Measurements from ENCODE around the gene SERGEF.
A peak's percentile ranks its signal among the peaks of the same experiment; 100 is the strongest.
"Not testable (repeated sequence)": the region's sequence is repeated elsewhere in the genome, so short reads cannot be mapped to it uniquely, and the experiment has no call there.

SERGEF gene

DNA sequence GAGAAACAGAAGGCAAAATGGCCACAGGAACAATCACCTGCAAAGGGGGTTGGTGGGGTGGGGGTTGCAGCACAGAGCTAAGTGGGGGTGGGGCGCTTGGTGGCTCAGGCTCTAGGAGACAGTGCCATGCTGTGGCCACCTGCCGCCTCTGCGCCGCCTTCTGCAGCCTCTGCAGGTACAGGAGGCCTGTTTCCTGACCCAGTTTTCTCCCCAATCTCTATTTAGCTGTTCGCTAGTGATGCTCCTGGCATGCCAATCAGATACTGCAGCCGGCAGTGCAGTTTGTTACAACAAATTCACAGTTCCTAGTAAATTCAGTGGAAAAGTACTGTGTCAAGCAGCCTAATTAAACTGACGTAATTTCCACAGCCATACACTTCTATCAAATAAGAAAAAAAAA is 106.4 kb downstream of the SERGEF start:
- TF ChIP-seq, protein P1, sequence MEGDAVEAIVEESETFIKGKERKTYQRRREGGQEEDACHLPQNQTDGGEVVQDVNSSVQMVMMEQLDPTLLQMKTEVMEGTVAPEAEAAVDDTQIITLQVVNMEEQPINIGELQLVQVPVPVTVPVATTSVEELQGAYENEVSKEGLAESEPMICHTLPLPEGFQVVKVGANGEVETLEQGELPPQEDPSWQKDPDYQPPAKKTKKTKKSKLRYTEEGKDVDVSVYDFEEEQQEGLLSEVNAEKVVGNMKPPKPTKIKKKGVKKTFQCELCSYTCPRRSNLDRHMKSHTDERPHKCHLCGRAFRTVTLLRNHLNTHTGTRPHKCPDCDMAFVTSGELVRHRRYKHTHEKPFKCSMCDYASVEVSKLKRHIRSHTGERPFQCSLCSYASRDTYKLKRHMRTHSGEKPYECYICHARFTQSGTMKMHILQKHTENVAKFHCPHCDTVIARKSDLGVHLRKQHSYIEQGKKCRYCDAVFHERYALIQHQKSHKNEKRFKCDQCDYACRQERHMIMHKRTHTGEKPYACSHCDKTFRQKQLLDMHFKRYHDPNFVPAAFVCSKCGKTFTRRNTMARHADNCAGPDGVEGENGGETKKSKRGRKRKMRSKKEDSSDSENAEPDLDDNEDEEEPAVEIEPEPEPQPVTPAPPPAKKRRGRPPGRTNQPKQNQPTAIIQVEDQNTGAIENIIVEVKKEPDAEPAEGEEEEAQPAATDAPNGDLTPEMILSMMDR (conservative IDR thresholded peaks at IDR 0.05), result peak; percentile 77
- H3K27ac ChIP-seq, result no peak overlapping the region

DNA sequence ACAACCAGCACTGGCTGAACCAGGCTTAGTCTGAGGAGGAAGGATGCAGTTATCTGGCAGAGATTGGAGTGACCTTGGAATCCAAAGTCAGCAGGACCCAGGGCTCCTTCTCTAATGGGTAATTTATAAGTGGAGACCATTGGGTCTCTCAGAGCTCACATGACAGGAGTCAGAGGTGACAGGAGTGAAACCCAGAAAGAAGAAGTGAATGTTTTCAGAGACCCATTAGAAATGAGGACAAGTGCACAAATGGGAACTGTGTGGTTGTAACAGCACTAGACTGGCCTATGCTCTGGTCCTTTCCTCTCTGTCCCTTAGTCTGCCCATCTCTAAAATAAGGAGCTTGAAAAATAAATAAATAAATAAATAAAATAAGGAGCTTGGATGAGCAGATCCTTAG is 107.4 kb downstream of the SERGEF start:
- TF ChIP-seq, protein P1 (conservative IDR thresholded peaks at IDR 0.05), result no peak
- H3K27ac ChIP-seq, result no peak overlapping the region

DNA sequence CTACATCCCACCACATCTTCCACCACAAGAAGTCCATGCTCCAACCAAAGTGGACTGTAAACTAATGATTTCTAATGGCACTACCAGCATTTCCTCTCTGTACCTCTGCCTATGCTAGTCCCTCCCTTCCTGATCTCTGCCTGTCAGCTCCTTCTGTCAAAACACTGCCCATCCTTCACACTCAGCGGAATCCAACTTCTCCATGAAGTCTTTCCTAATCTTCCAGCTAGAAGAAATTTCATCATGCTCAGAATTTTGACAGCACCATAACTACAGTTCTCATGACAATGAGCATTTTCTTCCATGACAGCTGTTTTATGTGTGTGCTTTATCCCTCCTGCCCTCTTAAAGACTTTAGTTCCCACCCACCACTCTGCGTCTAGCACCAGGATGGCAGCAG is 111.4 kb downstream of the SERGEF start:
- TF ChIP-seq, protein P1 (conservative IDR thresholded peaks at IDR 0.05), result no peak
- no peak overlapping the region for H3K27ac ChIP-seq

DNA sequence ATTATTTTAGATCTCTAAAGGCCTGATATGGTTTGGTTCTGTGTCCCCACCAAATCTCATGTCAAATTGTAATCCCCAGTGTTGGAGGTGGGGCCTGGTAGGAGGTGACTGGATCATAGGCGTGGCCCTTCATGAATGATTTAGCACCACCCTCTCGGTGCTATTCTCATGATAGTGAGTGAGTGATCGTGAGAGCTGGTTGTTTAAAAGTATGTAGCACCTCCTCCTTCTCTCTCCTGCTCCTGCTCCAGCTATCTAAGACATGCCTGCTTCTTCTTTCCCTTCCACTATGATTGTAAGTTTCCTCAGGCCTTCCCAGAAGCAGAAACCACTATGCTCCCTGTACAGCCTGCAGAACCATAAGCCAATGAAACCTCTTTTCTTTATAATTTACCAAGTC is 114.1 kb downstream of the SERGEF start:
- no peak overlapping the region for H3K27ac ChIP-seq
- TF ChIP-seq, protein P1 (conservative IDR thresholded peaks at IDR 0.05), result no peak

DNA sequence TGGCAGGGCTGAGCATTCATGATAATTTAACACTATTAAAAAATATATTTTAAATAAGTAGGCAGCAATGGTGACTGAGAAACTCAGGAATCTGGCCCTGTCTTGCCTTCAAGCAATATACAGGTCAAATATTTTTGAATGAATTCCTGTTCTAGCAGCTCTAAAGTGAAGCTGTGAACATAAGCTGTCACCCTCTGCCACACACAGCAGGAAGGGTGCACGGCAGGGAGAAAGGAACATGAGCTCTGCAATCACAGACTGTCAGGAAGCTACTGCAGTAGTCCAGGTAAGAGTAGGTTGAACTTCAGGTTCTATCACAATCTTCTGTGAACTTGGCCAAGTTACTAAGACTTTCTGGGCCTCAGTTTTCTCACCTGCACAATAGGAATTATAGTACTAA is 114.8 kb downstream of the SERGEF start:
- TF ChIP-seq, protein P1 (conservative IDR thresholded peaks at IDR 0.05), result no peak
- H3K27ac ChIP-seq, result no peak overlapping the region

DNA sequence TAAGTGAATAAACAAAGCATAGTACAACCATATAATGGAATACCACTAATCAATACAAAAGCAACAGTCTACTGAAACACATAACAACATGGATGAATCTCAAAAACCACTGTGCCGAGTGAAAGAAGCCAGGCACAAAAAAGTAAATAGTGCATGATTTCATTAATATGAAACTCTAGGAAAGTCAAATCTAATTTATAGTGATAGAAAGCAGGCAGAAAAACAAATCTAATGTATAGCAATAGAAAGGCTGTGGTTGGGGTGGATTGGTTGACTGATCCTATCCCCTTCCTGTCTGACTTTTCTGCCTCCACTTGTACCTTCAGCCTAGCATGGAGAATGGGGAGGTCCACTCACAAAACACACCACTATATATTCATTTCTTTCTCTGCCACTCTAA is 115.4 kb downstream of the SERGEF start:
- no peak overlapping the region for H3K27ac ChIP-seq
- TF ChIP-seq, protein P1 (conservative IDR thresholded peaks at IDR 0.05), result no peak

DNA sequence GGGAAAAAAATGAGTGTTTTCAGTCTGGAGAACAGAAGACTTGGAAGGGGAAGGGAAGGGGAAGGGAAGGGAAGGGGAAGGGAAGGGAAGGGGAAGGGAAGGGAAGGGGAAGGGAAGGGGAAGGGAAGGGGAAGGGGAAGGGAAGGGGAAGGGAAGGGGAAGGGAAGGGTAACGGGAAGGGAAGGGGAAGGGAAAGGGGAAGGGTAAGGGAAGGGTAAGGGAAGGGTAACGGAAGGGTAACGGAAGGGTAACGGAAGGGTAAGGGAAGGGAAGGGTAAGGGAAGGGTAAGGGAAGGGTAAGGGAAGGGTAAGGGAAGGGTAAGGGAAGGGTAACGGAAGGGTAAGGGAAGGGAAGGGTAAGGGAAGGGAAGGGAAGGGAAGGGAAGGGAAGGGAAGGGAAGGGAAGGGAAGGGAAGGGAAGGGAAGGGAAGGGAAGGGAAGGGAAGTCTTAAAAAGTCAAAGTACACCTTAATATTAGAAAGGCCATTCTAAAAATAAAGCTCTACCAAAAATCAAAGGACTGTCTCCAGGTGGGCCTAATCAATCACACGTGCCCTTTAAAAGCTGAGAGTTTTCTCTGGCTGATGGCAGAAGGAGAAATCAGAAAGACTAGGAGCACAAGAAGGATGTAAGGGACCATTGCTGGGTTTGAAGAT is 116.2 kb downstream of the SERGEF start:
- H3K27ac ChIP-seq, result not testable (repeated sequence)

DNA sequence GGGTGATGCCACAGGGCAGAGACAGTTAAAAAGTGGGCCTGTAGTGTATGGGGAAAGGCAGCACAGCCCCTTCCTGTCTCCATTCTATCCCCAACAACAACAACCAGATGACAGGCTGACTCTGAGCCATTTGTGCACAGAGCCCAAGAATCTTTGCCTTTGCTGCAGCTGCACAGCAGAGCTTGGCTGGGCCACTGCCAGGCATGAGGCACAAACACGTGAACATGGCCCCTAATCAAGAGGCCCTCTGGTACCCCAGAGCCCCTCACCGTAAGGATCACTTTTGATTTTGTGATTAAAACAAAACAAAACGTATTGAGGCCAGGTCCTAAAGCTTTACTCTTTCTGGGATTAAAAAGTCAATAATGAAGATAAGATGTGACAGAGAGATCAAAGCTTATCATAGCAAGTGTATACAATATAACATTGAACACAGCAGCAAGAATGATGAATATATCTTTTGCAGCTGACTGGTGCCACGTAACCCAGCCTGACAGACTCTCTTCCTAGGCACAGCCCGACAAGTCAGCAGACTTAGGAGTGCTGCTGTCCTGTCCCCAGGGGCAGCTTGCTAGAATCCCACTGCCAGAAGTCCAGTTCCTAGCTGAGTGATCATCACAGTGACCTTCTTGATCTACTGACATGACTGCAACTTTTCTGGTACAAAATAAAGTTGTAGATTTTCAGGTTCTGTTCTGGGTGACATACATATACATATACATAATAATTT is 117.8 kb downstream of the SERGEF start:
- TF ChIP-seq, protein P1 (conservative IDR thresholded peaks at IDR 0.05), result no peak
- no peak overlapping the region for H3K27ac ChIP-seq

Data from VCaP (cell line).